Testis (tissue), 3 donors: ENCODE results near the gene PDE4B. TPM values are rescaled to one million over a fixed set of nuclear protein-coding genes. Genes with fewer than 3 reads are reported as not detected.
A peak's percentile ranks its signal among the peaks of the same experiment; 100 is the strongest.

Source experiments
- DNase-seq: peaks from one replicate; pipeline ENCODE4 v3.0.0-alpha.2; 2019
- H3K27ac ChIP-seq, 2 donors: fragments of 200-600 bp; sonication (generic); one replicate each; pipeline ENCODE4 v1.5.1; 2019
- H3K27me3 ChIP-seq: fragments of 200-600 bp; sonication (generic); one replicate; pipeline ENCODE4 v1.5.1; 2019
- H3K36me3 ChIP-seq: fragments of 200-600 bp; sonication (generic); one replicate; pipeline ENCODE4 v1.5.1; 2017; ENCODE audit warnings: low read depth; ENCODE audit errors: missing control alignments
- H3K4me1 ChIP-seq: fragments of 200-600 bp; sonication (generic); one replicate; pipeline ENCODE4 v1.5.1; 2019
- H3K4me3 ChIP-seq, 2 donors: fragments of 200-600 bp; sonication (generic); one replicate each; pipeline ENCODE4 v1.5.1; 2017 to 2019
- H3K9me3 ChIP-seq: fragments of 200-600 bp; sonication (generic); one replicate; pipeline ENCODE4 v1.5.1; 2017
- POLR2A ChIP-seq: fragments of 450-650 bp; IDR thresholded peaks from one replicate; pipeline ENCODE4 v1.6.1; 2017; ENCODE audit warnings: antibody characterized with exemption, mild to moderate bottlenecking, moderate library complexity
- WGBS, 2 donors: methylation state at CpG; one replicate each; pipeline ENCODE4 v1.1.5; 2018; 5-methylcytosine and 5-hydroxymethylcytosine counted together
- intact Hi-C: fragments of 100-400 bp; cut with DNase I; formaldehyde crosslinking; loops from one replicate; pipeline ENCODE4 v1.15.1; 2023; ENCODE audit warnings: low total_unique reads
- polyA plus RNA-seq: library from polyadenylated mRNA; stranded (reverse); fragments of 350-450 nt; fragmentation: Illumina TruSeq; extraction: RNeasy Lipid Tissue Mini Kit (QIAGEN cat#74804); gene quantifications from one replicate; pipeline ENCODE4 v1.2.3, GENCODE V29; 2014; ENCODE audit warnings: low read depth, low replicate concordance; ENCODE audit not compliant: insufficient read depth
- total RNA-seq, 2 donors: library from RNA; depleted of rRNA; stranded (reverse); fragments of >200 nt; gene quantifications; one replicate each; pipeline ENCODE4 v1.2.3, GENCODE V29; 2016
- TF ChIP-seq, protein P1 (sequence below), 3 experiments: fragments of 450-650 bp in 2 of 3; fragments of 200-600 bp in 1 of 3; sonication (generic) in 1 of 3; IDR thresholded peaks; one replicate each; pipeline ENCODE4 v1.5.1; 2016 to 2019; ENCODE audit warnings: antibody characterized with exemption in 3 of 3, mild to moderate bottlenecking in 2 of 3, moderate library complexity in 1 of 3

The PDE4B gene
- total and polyA plus RNA-seq, 3 donors from 2014 or later: 11.5 to 16.1 (median 12.4) TPM

DNA sequence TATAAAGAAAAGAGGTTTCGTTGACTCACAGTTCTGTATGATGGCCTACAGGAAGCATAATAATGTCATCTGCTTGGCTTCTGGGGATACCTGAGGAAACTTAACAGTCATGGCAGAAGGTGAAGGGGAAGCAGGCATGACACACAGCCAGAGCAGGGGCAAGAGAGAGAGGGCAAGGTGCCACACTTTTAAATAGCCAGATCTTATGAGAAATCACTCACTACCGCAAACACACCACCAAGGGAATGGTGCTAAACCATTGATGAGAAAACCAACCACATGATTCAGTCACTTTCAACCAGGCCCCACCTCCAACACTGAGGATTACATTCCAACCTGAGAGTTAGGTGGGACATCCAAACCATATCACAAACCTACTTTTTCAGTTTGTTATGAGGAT lies 495.4 kb downstream of the PDE4B start:
- Histone ChIP-seq H3K4me1 (peaks cover 7% of the 10 kb centered on the region), H3K9me3 (no peaks in the 10 kb centered on the region), H3K27ac (no peak overlapping the region), H3K36me3 (no peaks in the 10 kb centered on the region), H3K27me3 (no peaks in the 10 kb centered on the region), H3K4me3 (no peak overlapping the region)
- TF ChIP-seq POLR2A: no peak
- TF ChIP-seq, protein P1, sequence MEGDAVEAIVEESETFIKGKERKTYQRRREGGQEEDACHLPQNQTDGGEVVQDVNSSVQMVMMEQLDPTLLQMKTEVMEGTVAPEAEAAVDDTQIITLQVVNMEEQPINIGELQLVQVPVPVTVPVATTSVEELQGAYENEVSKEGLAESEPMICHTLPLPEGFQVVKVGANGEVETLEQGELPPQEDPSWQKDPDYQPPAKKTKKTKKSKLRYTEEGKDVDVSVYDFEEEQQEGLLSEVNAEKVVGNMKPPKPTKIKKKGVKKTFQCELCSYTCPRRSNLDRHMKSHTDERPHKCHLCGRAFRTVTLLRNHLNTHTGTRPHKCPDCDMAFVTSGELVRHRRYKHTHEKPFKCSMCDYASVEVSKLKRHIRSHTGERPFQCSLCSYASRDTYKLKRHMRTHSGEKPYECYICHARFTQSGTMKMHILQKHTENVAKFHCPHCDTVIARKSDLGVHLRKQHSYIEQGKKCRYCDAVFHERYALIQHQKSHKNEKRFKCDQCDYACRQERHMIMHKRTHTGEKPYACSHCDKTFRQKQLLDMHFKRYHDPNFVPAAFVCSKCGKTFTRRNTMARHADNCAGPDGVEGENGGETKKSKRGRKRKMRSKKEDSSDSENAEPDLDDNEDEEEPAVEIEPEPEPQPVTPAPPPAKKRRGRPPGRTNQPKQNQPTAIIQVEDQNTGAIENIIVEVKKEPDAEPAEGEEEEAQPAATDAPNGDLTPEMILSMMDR (IDR thresholded peaks at IDR 0.05): no peak
- intact Hi-C loops: no loop called here
- 73 to 93% methylated on average over 2 of the region's 2 CpGs for WGBS, 2 donors
- no peak for DNase-seq

DNA sequence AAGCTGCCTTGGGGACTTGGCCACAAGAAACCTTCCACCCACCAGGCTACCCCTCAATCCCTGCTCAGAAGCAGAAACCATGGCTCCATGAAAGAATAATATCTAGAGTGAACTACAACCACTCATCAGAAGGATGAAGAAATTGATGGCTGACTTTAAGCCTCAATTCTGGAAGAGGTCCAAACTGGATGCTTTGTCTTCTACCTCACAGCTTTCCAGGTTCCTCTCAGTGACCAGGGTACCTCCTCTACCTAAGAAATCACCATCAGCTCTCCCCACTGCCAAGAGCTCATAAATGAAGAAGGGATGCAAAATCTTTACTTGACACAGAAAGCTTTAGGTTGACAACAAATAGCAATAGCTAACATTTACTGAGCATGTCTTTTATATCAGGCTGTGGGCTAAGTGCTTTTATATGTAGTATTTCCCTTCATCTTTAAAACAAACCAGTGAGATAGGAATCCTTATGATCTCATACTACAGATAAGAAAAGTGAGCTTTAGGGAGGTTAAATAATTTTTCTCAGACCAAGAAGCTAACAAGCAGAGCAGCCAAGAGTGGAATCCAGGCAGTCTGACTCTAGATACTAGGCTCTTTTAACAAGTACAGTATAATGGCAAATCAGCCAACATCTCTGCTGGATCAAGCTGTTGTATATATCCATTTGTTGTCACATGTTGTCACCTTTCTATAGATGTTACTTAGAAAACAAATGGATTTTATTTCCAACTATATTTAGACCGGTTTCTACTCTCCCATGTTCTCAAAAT lies 498.3 kb downstream of the PDE4B start:
- no peak for DNase-seq
- H3K27ac ChIP-seq: peak overlapping the region in 1 of 2 donors; percentile 21
- intact Hi-C loops: no loop called here
- H3K4me3 ChIP-seq: no peak overlapping the region
- 85 to 87% methylated on average over 1 of the region's 1 CpG for WGBS, 2 donors
- TF ChIP-seq, protein P1 (IDR thresholded peaks at IDR 0.05): no peak
- no peak for TF ChIP-seq POLR2A
- H3K36me3 ChIP-seq: no peaks in the 10 kb centered on the region
- H3K27me3 ChIP-seq: no peaks in the 10 kb centered on the region
- no peaks in the 10 kb centered on the region for H3K9me3 ChIP-seq
- peaks cover 10% of the 10 kb centered on the region for H3K4me1 ChIP-seq

DNA sequence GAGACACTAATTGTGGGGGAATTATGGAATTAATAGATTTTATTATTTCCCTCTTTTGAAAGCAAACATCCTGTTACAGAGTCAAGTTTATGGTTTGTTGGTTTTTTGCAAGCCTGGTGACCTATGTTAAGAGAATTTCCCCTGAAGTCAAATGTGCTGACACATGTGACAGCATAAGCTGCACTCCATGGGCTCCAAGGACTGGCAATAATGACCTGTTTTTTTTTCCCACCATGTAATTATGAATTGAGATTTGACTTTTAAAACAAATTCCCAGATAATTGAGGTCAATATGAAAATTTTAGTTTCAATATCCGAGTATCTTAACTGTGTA lies 498.8 kb downstream of the PDE4B start:
- Histone ChIP-seq H3K4me1 (peaks cover 12% of the 10 kb centered on the region), H3K4me3 (no peak overlapping the region), H3K27me3 (no peaks in the 10 kb centered on the region), H3K9me3 (no peaks in the 10 kb centered on the region), H3K36me3 (no peaks in the 10 kb centered on the region), H3K27ac (peak overlapping the region in 1 of 2 donors; percentile 21)
- DNase-seq: no peak
- WGBS, 2 donors: 72 to 82% methylated on average over 1 of the region's 1 CpG
- intact Hi-C loops: no loop called here
- TF ChIP-seq, protein P1 (IDR thresholded peaks at IDR 0.05): no peak
- no peak for TF ChIP-seq POLR2A

DNA sequence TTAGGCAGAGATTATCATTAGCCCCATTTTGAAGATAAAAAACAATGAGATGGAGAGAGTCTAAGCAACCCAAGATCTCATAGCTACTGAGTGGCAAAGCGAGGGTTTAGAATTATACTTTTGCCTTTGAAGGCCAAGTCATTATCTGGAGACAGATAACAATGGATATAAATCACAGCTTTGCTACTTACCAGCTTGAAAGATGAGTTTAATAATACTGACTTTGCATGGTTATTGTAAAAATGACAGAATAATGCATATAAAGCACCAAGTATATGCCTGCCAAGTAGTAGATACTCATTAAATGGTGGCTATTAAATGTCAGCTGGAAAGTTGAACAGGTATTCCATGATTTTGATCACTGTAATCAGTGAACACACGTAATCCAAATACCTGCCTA lies 499.6 kb downstream of the PDE4B start:
- no peak for DNase-seq
- 57 to 84% methylated on average over 2 of the region's 2 CpGs for whole genome bisulfite sequencing, 2 donors
- no peaks in the 10 kb centered on the region for H3K9me3 ChIP-seq
- no peak overlapping the region for H3K4me3 ChIP-seq
- H3K27me3 ChIP-seq: no peaks in the 10 kb centered on the region
- peak overlapping the region; percentile 21 to 42 for H3K27ac ChIP-seq
- intact Hi-C loops: no loop called here
- TF ChIP-seq, protein P1 (IDR thresholded peaks at IDR 0.05): no peak
- no peak for TF ChIP-seq POLR2A
- H3K36me3 ChIP-seq: no peaks in the 10 kb centered on the region
- H3K4me1 ChIP-seq: peaks cover 12% of the 10 kb centered on the region

DNA sequence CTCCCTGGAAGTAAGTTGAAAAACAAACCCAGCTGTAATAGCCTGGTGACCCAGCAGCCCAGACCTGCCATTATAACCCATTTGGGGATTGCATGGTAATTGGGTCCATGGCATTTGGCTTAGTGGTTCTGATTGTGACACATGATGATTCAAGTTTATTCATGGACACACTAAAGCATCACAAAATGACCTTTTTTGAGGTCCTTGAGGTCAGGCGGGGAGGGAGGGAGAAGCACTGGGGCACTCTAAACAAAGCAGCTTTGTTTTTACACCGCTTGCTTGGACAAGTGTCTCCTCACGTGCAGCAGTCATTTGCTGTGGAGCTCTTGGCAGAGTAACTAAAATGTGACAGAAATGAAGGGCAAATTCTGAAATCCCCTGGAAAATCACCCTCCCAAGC lies 500.2 kb downstream of the PDE4B start:
- 67 to 89% methylated on average over 3 of the region's 3 CpGs for WGBS, 2 donors
- Histone ChIP-seq H3K9me3 (no peaks in the 10 kb centered on the region), H3K4me3 (no peak overlapping the region), H3K27ac (peak overlapping the region; percentile 21 to 42), H3K27me3 (no peaks in the 10 kb centered on the region), H3K36me3 (no peaks in the 10 kb centered on the region), H3K4me1 (peaks cover 12% of the 10 kb centered on the region)
- peak; percentile 89 for DNase-seq
- TF ChIP-seq POLR2A: no peak
- TF ChIP-seq, protein P1 (IDR thresholded peaks at IDR 0.05): no peak
- intact Hi-C loops: no loop called here
